Progenitor cell of endocrine pancreas (in vitro differentiated cells): ENCODE data around the gene DUS2. TPM values are rescaled to one million over a fixed set of nuclear protein-coding genes. Genes with fewer than 3 reads are reported as not detected.

ENCODE experiments used
- DNase-seq: peaks from one replicate; pipeline ENCODE4 v3.0.0; 2021; ENCODE audit warnings: low spot score; ENCODE audit not compliant: unreplicated experiment
- H3K27ac Mint-ChIP-seq: 2 replicates; pipeline ENCODE4 v1.8.0; 2021; ENCODE audit warnings: mild to moderate bottlenecking, moderate library complexity, mixed read lengths
- H3K27me3 Mint-ChIP-seq: 2 replicates; pipeline ENCODE4 v1.8.0; 2021; ENCODE audit warnings: mixed read lengths
- H3K36me3 Mint-ChIP-seq: 2 replicates; pipeline ENCODE4 v1.8.0; 2022; ENCODE audit warnings: mixed read lengths; ENCODE audit not compliant: insufficient read depth
- H3K4me1 Mint-ChIP-seq: 2 replicates; pipeline ENCODE4 v1.8.0; 2021; ENCODE audit warnings: low read depth, mixed read lengths
- H3K4me3 Mint-ChIP-seq: 2 replicates; pipeline ENCODE4 v1.8.0; 2021; ENCODE audit warnings: low read depth, mild to moderate bottlenecking, moderate library complexity, mixed read lengths
- H3K9me3 Mint-ChIP-seq: 2 replicates; pipeline ENCODE4 v1.8.0; 2021; ENCODE audit warnings: low read depth, mixed read lengths
- CTCF ChIP-seq: fragments of 200-600 bp; sonication (generic); IDR thresholded peaks from one replicate; pipeline ENCODE4 v1.5.0; 2021; ENCODE audit warnings: antibody characterized with exemption, mild to moderate bottlenecking; ENCODE audit not compliant: unreplicated experiment
- total RNA-seq: library from RNA; stranded (reverse); gene quantifications from 2 replicates; pipeline ENCODE4 v1.2.1, GENCODE V29; 2021

Gene DUS2
- total RNA-seq, 1 donor from 2014 or later: 18.8 TPM

GRCh38 chr16:67977469-67978227, 45.4 kb upstream of the DUS2 start:
- TF ChIP-seq CTCF: no peak
- H3K4me3 Mint-ChIP-seq: no peak overlapping the region
- H3K4me1 Mint-ChIP-seq: no peaks in the 10 kb centered on the region
- no peaks in the 10 kb centered on the region for H3K36me3 Mint-ChIP-seq
- no peaks in the 10 kb centered on the region for H3K27me3 Mint-ChIP-seq
- no peak overlapping the region for H3K27ac Mint-ChIP-seq
- no peaks in the 10 kb centered on the region for H3K9me3 Mint-ChIP-seq
- DNase-seq: no peak

GRCh38 chr16:67979955-67980678, 43.0 kb upstream of the DUS2 start, which contains the start of gene DPEP3:
DPEP3 (minus strand) TSS chr16:67980499; CDS start chr16:67980380, 119 bp downstream.
- no peak within 1 kb of the TSS for H3K27ac Mint-ChIP-seq
- no peak within 1 kb of the TSS for H3K4me3 Mint-ChIP-seq
- peaks cover 7% of the 10 kb centered on the region for H3K4me1 Mint-ChIP-seq
- H3K27me3 Mint-ChIP-seq: no peaks in the 10 kb centered on the region
- H3K9me3 Mint-ChIP-seq: no peaks in the 10 kb centered on the region
- TF ChIP-seq CTCF: peak; percentile 45
- peaks cover 1% of the 10 kb centered on the region for H3K36me3 Mint-ChIP-seq
- no peak for DNase-seq

- no peak overlapping the region for H3K27ac Mint-ChIP-seq
- no peaks in the 10 kb centered on the region for H3K9me3 Mint-ChIP-seq
- H3K27me3 Mint-ChIP-seq: no peaks in the 10 kb centered on the region
- DNase-seq: no peak
- peaks cover 1% of the 10 kb centered on the region for H3K36me3 Mint-ChIP-seq
- TF ChIP-seq CTCF: no peak
- H3K4me1 Mint-ChIP-seq: peaks cover 9% of the 10 kb centered on the region
- no peak overlapping the region for H3K4me3 Mint-ChIP-seq
These were observed 40.9 kb upstream of the DUS2 start for GRCh38 chr16:67982011-67982696.

GRCh38 chr16:67986949-67987348, 36.1 kb upstream of the DUS2 start:
- DNase-seq: no peak
- Mint-ChIP-seq H3K4me1 (peaks cover 16% of the 10 kb centered on the region), H3K27ac (no peak overlapping the region), H3K36me3 (peaks cover 1% of the 10 kb centered on the region), H3K27me3 (peaks cover 4% of the 10 kb centered on the region), H3K9me3 (no peaks in the 10 kb centered on the region), H3K4me3 (no peak overlapping the region)
- no peak for TF ChIP-seq CTCF

GRCh38 chr16:67987460-67988160, 35.5 kb upstream of the DUS2 start:
- peak overlapping the region; percentile 81 for H3K27ac Mint-ChIP-seq
- H3K27me3 Mint-ChIP-seq: peaks cover 4% of the 10 kb centered on the region
- no peak for DNase-seq
- peaks cover 16% of the 10 kb centered on the region for H3K4me1 Mint-ChIP-seq
- no peak for TF ChIP-seq CTCF
- H3K9me3 Mint-ChIP-seq: no peaks in the 10 kb centered on the region
- H3K4me3 Mint-ChIP-seq: no peak overlapping the region
- peaks cover 1% of the 10 kb centered on the region for H3K36me3 Mint-ChIP-seq
